GM12892 (cell line): ENCODE results near the gene SLC9A9.

ENCODE experiments used
- POLR2A ChIP-seq: IDR thresholded peaks from 2 replicates; pipeline ENCODE4 v1.6.1; 2011; ENCODE audit warnings: low read depth, low read length, control low read depth
- POLR2AphosphoS5 ChIP-seq: IDR thresholded peaks from 2 replicates; pipeline ENCODE4 v1.6.1; 2011; ENCODE audit warnings: low read depth, low read length, control low read depth

DNA sequence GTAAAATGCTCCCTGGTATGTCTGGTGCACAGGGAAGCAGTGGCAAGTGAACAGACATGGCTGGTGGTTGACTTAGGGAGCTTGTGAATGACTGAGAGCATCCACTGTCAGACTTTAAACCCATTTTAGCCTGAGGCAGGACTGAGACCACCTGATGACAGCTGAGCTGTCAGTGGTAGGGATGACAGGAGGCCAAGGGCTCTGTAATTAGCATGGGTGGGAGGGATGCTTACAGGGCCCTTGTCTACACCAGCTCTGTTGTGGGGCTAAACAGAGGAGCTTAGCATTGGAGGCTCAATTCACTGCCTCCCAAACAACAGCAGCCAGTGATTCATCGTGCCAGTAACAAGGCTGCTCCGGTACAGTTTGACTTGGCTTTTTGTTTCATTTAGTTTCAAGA lies 559.3 kb downstream of the SLC9A9 start:
- TF ChIP-seq POLR2A: no peak
- no peak for TF ChIP-seq POLR2AphosphoS5
